PC-3 (cell line): ENCODE measurements around the gene C14orf119. TPM values are rescaled to one million over a fixed set of nuclear protein-coding genes. Genes with fewer than 3 reads are reported as not detected.

ENCODE experiments used
- ATAC-seq: fragments of 200-7000 bp; cut with Tn5 transposase; 2 replicates; pipeline ENCODE4 v1.9.1; 2020; ENCODE audit warnings: mild to moderate bottlenecking, moderate library complexity
- BruUV-seq: library from RNA; stranded (reverse); fragments of 400-500 nt; replicated peaks from 2 replicates; lab custom pipeline; 2021; lab: Mats Ljungman, UMichigan
- CTCF ChIA-PET: fragments of 300-600 bp; sonication (Branson Sonifier 250); formaldehyde crosslinking; loops from one replicate; lab custom pipeline; 2022; ENCODE audit warnings: antibody characterized with exemption; lab: Charles Lee
- POLR2A ChIA-PET: fragments of 300-600 bp; sonication (Branson Sonifier 250); formaldehyde crosslinking; loops from one replicate; lab custom pipeline; 2022; ENCODE audit warnings: antibody characterized with exemption; ENCODE audit not compliant: unreplicated experiment; lab: Charles Lee
- DNase-seq: peaks from one replicate; pipeline ENCODE4 v3.0.0-alpha.2; 2015
- H2AFZ ChIP-seq: fragments of 300-600 bp; sonication (generic); 2 replicates; pipeline ENCODE4 v1.6.0; 2016; ENCODE audit warnings: antibody characterized with exemption, low read length
- H3F3A ChIP-seq: fragments of 300-600 bp; sonication (generic); one replicate; pipeline ENCODE4 v1.6.0; 2017; ENCODE audit warnings: antibody characterized with exemption, low read length, control low read depth, mild to moderate bottlenecking; ENCODE audit not compliant: unreplicated experiment
- H3K27ac ChIP-seq: fragments of 300-600 bp; sonication (generic); 2 replicates; pipeline ENCODE4 v1.5.1; 2016; ENCODE audit warnings: mild to moderate bottlenecking, low read length
- H3K27me3 ChIP-seq: fragments of 300-600 bp; sonication (generic); 2 replicates; pipeline ENCODE4 v1.6.1; 2016; ENCODE audit warnings: low read length, mixed read lengths
- H3K36me3 ChIP-seq: fragments of 300-600 bp; sonication (generic); 2 replicates; pipeline ENCODE4 v1.6.1; 2016; ENCODE audit warnings: low read depth, mixed run types, low read length, mixed read lengths
- H3K4me1 ChIP-seq: fragments of 300-600 bp; sonication (generic); 2 replicates; pipeline ENCODE4 v1.5.1; 2016; ENCODE audit warnings: low read length; ENCODE audit not compliant: insufficient read depth
- H3K4me2 ChIP-seq: fragments of 300-600 bp; sonication (generic); 2 replicates; pipeline ENCODE4 v1.6.0; 2016; ENCODE audit warnings: low read length
- H3K4me3 ChIP-seq: fragments of 300-600 bp; sonication (generic); 2 replicates; pipeline ENCODE4 v1.5.1; 2016; ENCODE audit warnings: mild to moderate bottlenecking, low read length, mixed read lengths
- H3K79me2 ChIP-seq: fragments of 300-600 bp; sonication (generic); 2 replicates; pipeline ENCODE4 v1.6.1; 2017; ENCODE audit warnings: low read length, mixed read lengths
- H3K9ac ChIP-seq: fragments of 300-600 bp; sonication (generic); 2 replicates; pipeline ENCODE4 v1.6.0; 2016; ENCODE audit warnings: mild to moderate bottlenecking, low read length
- H3K9me2 ChIP-seq: fragments of 300-600 bp; sonication (generic); replicated peaks from 2 replicates; pipeline ENCODE4 v1.6.1; 2016; ENCODE audit warnings: mixed run types, low read length, mixed read lengths
- H3K9me3 ChIP-seq: fragments of 300-600 bp; sonication (generic); 2 replicates; pipeline ENCODE4 v1.6.1; 2016; ENCODE audit warnings: low read length, mixed read lengths
- H4K20me1 ChIP-seq: fragments of 300-600 bp; sonication (generic); 2 replicates; pipeline ENCODE4 v1.6.1; 2016; ENCODE audit warnings: low read length, mixed read lengths
- EZH2 ChIP-seq: fragments of 300-600 bp; sonication (generic); IDR thresholded peaks from one replicate; pipeline ENCODE4 v1.6.1; 2017; ENCODE audit warnings: antibody characterized with exemption, mild to moderate bottlenecking, low read length; ENCODE audit not compliant: unreplicated experiment
- EZH2phosphoT487 ChIP-seq: fragments of 300-600 bp; sonication (generic); IDR thresholded peaks from 2 replicates; pipeline ENCODE4 v1.6.1; 2018; ENCODE audit warnings: mild to moderate bottlenecking, antibody characterized with exemption, low read length, borderline replicate concordance
- intact Hi-C: fragments of 100-400 bp; cut with micrococcal nuclease; formaldehyde crosslinking; loops from 2 replicates; pipeline ENCODE4 v1.9.0; 2023
- total RNA-seq: library from RNA; depleted of rRNA; stranded (reverse); fragments of >200 nt; gene quantifications from 2 replicates; pipeline ENCODE4 v1.2.3, GENCODE V29; 2014
- TF ChIP-seq, protein P1 (sequence below): fragments of 300-600 bp; sonication (generic); conservative IDR thresholded peaks from 2 replicates; pipeline ENCODE4 v1.5.1; 2017; ENCODE audit warnings: antibody characterized with exemption, low read depth, mild to moderate bottlenecking, low read length

Gene C14orf119
- total RNA-seq, 1 experiment from 2014 or later = 49.6 TPM

- no peak overlapping the region for H3K4me2 ChIP-seq
- H3K27me3 ChIP-seq = no peaks in the 10 kb centered on the region
- H3K9me3 ChIP-seq = no peaks in the 10 kb centered on the region
- BruUV-seq = no TSS peak
- H4K20me1 ChIP-seq = no peaks in the 10 kb centered on the region
- H3K27ac ChIP-seq = no peak overlapping the region
- DNase-seq (no peak), ATAC-seq (no peak)
- CTCF ChIA-PET = interaction anchor here (2.1 kb wide), 1 partner anchor 57 kb away, joined by 11 read pairs; no protein-coding TSS in a partner anchor
- no peak for TF ChIP-seq EZH2
- TF ChIP-seq EZH2phosphoT487 = no peak
- TF ChIP-seq, protein P1, sequence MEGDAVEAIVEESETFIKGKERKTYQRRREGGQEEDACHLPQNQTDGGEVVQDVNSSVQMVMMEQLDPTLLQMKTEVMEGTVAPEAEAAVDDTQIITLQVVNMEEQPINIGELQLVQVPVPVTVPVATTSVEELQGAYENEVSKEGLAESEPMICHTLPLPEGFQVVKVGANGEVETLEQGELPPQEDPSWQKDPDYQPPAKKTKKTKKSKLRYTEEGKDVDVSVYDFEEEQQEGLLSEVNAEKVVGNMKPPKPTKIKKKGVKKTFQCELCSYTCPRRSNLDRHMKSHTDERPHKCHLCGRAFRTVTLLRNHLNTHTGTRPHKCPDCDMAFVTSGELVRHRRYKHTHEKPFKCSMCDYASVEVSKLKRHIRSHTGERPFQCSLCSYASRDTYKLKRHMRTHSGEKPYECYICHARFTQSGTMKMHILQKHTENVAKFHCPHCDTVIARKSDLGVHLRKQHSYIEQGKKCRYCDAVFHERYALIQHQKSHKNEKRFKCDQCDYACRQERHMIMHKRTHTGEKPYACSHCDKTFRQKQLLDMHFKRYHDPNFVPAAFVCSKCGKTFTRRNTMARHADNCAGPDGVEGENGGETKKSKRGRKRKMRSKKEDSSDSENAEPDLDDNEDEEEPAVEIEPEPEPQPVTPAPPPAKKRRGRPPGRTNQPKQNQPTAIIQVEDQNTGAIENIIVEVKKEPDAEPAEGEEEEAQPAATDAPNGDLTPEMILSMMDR = no peak
- H2AFZ ChIP-seq = no peak overlapping the region
- no peaks in the 10 kb centered on the region for H3K79me2 ChIP-seq
- H3K4me3 ChIP-seq = no peak overlapping the region
- intact Hi-C loops = no loop called here
- H3K36me3 ChIP-seq = no peaks in the 10 kb centered on the region
- H3K9me2 ChIP-seq = no peaks in the 10 kb centered on the region
- no peaks in the 10 kb centered on the region for H3F3A ChIP-seq
- peaks cover 1% of the 10 kb centered on the region; the same call in 1 of the 2 replicates for H3K4me1 ChIP-seq
- POLR2A ChIA-PET = no interaction called here
- no peak overlapping the region for H3K9ac ChIP-seq
Measured at GRCh38 chr14:23051141-23052057, 43.9 kb upstream of the C14orf119 start.

DNA sequence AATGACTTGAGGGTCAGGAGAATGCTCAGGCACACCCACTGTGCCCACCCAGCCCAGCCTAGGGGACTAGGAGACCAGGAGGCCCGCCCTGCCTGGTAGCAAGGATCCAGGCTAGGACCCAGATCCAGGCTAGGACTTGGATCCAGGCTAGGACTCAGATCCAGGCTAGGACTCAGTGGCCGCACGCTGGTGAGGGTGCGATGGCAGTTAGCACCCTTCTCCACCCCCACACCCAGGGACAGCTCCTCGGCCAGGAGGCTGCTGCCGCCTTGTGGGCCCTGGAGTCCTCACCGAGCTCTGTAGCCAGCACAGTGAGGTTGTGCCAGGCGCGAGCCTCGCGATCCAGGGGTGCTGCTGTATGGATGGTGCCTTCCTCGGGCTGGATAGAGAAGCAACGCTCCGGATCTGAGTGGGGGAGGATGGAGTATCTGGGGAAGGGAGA is 43.1 kb upstream of the C14orf119 start:
- no peak for DNase-seq
- Histone ChIP-seq H3K27me3 (no peaks in the 10 kb centered on the region), H3K9ac (no peak overlapping the region), H3K9me2 (no peaks in the 10 kb centered on the region), H3K27ac (no peak overlapping the region), H3F3A (no peaks in the 10 kb centered on the region), H4K20me1 (no peaks in the 10 kb centered on the region), H3K4me1 (peaks cover 8% of the 10 kb centered on the region), H3K4me2 (no peak overlapping the region), H3K9me3 (no peaks in the 10 kb centered on the region), H2AFZ (no peak overlapping the region), H3K36me3 (no peaks in the 10 kb centered on the region), H3K79me2 (no peaks in the 10 kb centered on the region), H3K4me3 (no peak overlapping the region)
- CTCF ChIA-PET = interaction anchor here (2.1 kb wide), 1 partner anchor 57 kb away, joined by 11 read pairs; no protein-coding TSS in a partner anchor
- POLR2A ChIA-PET = no interaction called here
- no TSS peak for BruUV-seq
- TF ChIP-seq EZH2phosphoT487 (no peak), EZH2 (no peak)
- TF ChIP-seq, protein P1 = peak; percentile 24; the same call in 1 of the 2 replicates
- intact Hi-C loops = no loop called here
- ATAC-seq = no peak
